GM06990 (cell line): ENCODE results near the gene ITPRIP.

Experiments used
- DNase-seq: peaks from one replicate; pipeline ENCODE4 v3.0.0-alpha.2; 2011; ENCODE audit not compliant: insufficient read length; ENCODE audit errors: extremely low read depth
- H3K27me3 ChIP-seq: replicated peaks from 2 replicates; pipeline ENCODE4 v1.6.0; 2011; ENCODE audit warnings: low read length; ENCODE audit not compliant: control insufficient read depth, insufficient read depth
- H3K36me3 ChIP-seq: 2 replicates; pipeline ENCODE4 v1.5.1; 2011; ENCODE audit warnings: low read length; ENCODE audit not compliant: control insufficient read depth, insufficient read depth
- H3K4me3 ChIP-seq: replicated peaks from 2 replicates; pipeline ENCODE4 v1.5.1; 2011; ENCODE audit warnings: low read depth, mild to moderate bottlenecking, control low read depth, low read length
- CTCF ChIP-seq: IDR thresholded peaks from 2 replicates; pipeline ENCODE4 v1.5.1; 2011; ENCODE audit warnings: low read length, control low read depth, mild to moderate bottlenecking, inconsistent platforms; ENCODE audit not compliant: insufficient read depth, poor library complexity, severe bottlenecking

ITPRIP gene

GRCh38 chr10:104337985-104338735 lies at the start of gene ITPRIP:
ITPRIP (minus strand) TSS chr10:104338465; CDS start chr10:104316051, 22,414 bp downstream.
- no peaks in the 10 kb centered on the region for H3K27me3 ChIP-seq
- peak; percentile 36 for TF ChIP-seq CTCF
- H3K4me3 ChIP-seq: peak within 1 kb of the TSS; percentile 76
- DNase-seq: peak; percentile 88
- H3K36me3 ChIP-seq: no peaks in the 10 kb centered on the region

GRCh38 chr10:104387130-104387888 lies 49.0 kb upstream of the ITPRIP start:
- TF ChIP-seq CTCF: no peak
- Histone ChIP-seq H3K36me3 (no peaks in the 10 kb centered on the region), H3K27me3 (no peaks in the 10 kb centered on the region), H3K4me3 (no peak overlapping the region)
- no peak for DNase-seq

GRCh38 chr10:104380336-104380735 lies 42.1 kb upstream of the ITPRIP start:
- DNase-seq: no peak
- Histone ChIP-seq H3K27me3 (no peaks in the 10 kb centered on the region; the same call in 1 of the 2 replicates), H3K4me3 (no peak overlapping the region), H3K36me3 (no peaks in the 10 kb centered on the region)
- TF ChIP-seq CTCF: no peak

- H3K27me3 ChIP-seq: no peaks in the 10 kb centered on the region; the same call in 1 of the 2 replicates
- no peak overlapping the region for H3K4me3 ChIP-seq
- no peak for DNase-seq
- TF ChIP-seq CTCF: no peak
- H3K36me3 ChIP-seq: no peaks in the 10 kb centered on the region
These were observed 38.6 kb upstream of the ITPRIP start for GRCh38 chr10:104376784-104377300.

- TF ChIP-seq CTCF: no peak
- no peaks in the 10 kb centered on the region for H3K36me3 ChIP-seq
- H3K4me3 ChIP-seq: no peak overlapping the region
- no peak for DNase-seq
- no peaks in the 10 kb centered on the region; the same call in 1 of the 2 replicates for H3K27me3 ChIP-seq
These were observed 36.3 kb upstream of the ITPRIP start for GRCh38 chr10:104374591-104374990.
